Stimulated activated CD4-positive, alpha-beta T cell treated with anti-CD3 and anti-CD28 coated beads, Interleukin-12 subunit alpha, Interleukin-12 subunit beta, amount 100 ng/mL, for 24 hours (primary cell): ENCODE results near the gene OXCT2.

Experiments used
- DNase-seq, 2 experiments: peaks; one replicate each; pipeline ENCODE4 v3.0.0-alpha.2; 2020; ENCODE audit warnings: low read depth in 2 of 2

The OXCT2 gene

DNA sequence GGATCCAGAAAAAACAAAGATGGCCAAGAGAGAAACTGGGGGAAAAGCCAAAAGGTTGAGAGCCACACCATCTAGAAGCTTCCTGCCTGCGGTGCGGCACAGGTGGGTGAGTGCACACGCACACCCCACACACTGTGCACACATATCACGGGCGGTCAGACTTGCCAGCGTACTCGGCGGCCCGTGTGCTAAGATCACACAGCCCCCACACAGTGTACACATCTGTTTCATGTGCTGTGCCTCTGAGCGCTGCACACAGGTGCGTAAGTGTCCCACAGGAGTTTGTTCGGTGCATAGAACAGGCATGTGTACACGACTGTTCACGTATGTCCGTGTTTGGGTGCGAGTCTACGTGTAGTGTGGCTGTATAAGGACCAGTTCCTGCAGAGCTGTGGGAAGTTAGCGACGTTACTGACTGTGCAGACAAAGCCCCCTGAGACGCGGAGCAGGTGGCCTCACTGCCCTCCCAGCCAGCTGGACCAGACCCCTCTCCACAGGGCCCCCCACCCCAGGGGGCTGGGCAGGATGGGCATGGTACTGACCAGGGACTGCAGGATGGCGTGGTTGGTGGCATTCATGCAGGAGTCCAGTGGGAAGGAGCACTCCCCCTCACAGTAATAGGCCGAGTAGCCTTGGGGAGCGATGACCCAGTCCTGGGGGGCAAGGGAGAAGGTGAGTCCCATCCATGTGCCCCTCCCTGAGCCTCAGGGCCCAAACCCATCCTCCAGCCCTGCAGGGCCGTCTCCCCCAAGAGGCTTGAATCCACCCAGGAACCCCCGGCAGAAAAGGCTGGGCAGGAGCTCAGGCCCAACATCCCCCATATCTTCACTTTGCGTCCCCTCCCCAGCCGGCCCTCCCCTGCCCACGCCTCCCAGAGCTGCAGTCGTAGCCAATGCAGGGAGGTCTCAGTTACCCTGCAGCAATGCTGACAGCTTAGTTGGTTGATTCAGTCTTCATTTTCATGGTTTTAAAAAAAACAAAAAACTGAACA is 8.3 kb downstream of the OXCT2 start:
- no peak for DNase-seq

DNA sequence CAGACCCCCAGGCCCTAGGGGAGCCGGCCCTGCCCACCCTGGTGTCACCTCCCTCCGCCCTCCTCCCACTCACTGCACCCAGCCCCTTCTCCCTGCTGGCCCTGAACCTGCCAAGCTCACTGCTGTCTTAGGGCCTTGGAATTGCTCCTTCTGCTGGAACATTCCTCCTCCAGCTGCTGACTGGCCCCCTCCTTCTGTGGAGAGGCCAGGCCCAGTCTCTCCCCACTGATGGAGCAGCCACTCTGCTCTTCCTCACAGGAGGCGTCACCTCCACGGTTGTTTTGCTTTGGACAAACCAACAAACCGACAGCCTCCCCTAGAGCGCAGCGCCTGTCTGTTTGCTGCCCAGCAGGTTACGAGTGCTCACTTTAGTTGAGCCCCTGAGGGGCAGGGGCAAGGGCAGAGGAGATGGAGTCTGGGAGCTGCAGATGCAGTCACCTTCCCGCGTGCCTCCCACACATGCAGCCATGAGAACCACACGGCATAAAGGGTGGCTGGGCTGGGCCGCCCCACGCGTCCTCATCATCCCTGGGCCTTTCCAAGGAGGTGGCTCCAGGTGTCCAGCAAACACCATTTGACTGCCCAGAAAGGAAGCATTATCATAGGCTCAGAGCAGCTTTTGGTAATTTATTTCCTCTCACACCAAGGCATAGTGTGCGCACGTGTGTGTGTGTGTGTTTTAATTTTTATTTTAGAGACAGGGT is 9.4 kb downstream of the OXCT2 start:
- no peak for DNase-seq

- no peak for DNase-seq
These were observed 10.1 kb downstream of the OXCT2 start for GRCh38 chr1:39761016-39761415.

DNA sequence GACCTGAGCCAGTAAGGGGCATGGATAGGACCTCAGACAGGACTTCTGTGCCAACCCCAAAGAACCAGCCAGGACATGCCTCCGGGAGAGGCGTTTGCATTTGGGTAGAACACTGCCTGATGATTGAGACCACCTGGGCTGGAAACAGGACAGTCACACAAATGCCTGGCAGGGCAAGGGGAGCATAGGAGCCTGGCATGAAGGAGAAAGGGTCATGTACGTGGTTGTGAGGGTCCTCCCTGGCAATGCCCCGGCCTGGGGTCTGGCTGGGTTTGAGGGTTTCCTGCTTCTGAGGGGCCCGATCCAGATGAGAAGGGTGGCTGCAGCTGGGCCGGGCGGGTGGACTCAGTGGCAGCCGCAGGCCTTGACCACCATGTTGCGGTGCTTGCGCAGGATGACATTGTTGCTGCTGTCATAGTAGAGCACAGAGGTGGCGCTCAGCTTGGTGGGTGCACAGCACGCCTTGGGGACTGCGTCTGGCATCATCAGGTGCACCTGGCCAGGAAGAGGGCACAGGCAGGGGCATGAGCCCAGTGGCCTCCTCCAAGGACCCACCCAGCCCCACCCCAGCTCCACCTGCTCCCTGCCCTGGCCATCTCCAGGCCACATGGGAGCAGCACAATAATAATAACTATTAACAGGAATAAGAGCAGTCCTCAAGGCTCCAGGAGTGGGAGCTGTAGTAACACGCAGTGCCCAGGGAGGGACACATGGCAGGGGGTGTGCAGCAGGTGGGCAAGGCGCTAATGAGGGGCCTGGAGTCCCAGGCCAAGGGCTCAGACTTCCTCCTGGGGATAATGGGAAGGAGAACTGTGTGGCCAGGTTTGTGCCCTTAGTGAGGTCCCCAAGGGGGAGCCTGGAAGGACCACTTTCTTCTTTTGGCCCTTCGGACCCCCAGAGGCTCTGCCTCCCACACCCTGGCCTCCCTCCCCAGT is 10.8 kb downstream of the OXCT2 start:
- DNase-seq: no peak

DNA sequence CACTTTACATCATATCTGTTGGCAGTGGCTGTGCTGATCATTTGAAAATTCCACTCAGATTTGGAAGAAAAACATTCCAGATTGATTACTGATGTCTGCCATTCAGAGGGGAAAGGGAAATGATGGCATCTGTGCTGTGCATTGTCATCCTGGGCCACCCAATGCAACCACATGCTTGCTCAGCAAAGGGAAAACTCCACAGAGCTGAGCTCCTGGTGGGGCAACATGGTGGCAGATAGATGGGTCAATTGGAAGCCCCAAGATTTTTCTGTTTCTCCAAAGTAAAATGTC is 11.8 kb downstream of the OXCT2 start:
- DNase-seq: no peak

GRCh38 chr1:39758556-39759435 is 12.4 kb downstream of the OXCT2 start:
- DNase-seq: no peak

DNA sequence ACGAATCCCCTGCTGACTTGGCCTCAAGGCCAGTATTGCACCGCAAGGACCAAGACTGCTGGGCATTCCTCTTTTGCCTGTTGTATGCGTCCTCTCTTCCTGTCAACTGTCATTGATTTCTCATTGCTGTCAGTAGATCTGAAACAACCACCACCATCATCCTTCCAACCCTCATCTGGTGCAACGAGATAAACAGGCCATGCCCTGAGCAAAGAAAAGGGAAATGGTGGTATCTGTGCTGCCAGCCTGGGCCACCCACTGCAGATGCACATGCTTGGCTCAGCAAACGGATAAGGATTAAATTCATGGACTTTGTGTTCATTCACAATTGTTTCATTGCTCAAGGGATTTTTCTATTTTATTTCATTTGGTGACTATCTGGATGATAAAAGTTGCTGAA is 13.6 kb downstream of the OXCT2 start:
- no peak for DNase-seq

GRCh38 chr1:39755965-39756659 is 15.0 kb downstream of the OXCT2 start:
- DNase-seq: no peak

- no peak for DNase-seq
These were observed 16.1 kb downstream of the OXCT2 start for GRCh38 chr1:39754906-39755504.

DNA sequence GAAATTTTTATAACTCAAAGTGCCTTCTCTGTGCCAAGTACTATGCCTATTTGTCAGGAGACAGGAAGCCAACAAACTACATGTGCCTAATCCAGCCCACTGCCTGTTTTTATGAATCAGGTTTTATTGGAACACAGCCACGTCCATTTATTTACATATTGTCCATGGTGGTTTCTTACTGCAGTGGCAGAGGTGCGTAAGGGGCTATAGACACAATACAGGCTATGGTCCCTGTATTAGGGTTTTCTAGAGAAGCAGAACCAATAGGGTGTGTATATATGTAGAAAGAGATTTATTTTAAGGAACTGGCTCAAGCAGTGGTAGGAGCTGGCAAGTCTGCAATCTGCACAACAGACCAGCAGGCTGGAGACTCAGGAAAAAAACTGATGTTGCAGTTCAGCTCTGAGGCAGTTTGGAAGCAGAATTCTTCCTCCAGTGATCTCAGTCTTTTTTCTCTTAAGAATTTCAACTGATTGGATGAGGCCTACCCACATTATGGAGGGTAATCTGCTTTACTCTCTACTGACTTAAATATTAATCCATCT is 17.1 kb downstream of the OXCT2 start:
- DNase-seq: no peak

DNA sequence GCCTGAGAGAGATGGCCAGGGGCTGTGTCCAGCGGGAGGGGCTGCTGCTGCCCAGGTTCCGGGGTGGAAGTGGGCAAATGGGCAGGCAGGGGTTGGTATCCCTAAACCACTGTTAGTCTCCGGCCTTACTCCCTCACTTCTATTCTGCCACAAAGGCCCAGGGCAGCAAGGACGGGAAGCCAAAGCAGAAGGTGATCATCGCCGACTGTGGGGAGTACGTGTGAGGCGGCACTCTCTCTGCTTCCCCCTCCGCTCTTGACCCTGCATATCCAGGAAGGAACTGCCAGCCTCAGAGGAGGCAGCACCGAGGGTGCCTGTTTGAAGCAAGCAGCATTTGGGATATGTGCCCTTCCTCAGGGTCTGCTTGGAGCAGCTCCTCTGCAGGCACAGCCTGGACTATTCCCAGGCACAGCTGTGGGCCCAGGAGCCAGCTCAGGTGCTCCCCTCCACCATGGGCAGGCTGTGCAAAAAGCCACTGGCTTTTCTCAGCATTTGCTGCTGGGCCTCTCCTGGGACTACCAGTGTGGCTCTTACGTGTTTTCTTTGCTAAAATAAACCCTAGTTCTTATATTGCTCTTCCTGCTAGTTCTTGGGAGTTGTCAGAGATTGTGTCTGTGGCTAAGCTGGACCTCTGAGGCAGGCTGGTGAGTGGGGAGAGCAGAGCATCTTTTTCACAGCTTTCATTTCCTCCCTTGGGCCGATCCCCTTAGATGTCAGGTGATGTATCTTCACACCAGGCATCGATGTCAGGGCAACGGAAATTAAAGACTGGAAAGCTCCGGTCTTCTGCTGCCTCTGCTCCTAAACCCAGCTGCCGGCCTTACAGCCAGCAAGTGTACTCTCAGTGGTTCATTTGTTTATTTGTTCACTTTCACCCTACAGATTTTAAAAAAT is 17.8 kb downstream of the OXCT2 start:
- no peak for DNase-seq

GRCh38 chr1:39752703-39753102 is 18.4 kb downstream of the OXCT2 start:
- DNase-seq: no peak

GRCh38 chr1:39751595-39751994 is 19.6 kb downstream of the OXCT2 start:
- no peak for DNase-seq

DNA sequence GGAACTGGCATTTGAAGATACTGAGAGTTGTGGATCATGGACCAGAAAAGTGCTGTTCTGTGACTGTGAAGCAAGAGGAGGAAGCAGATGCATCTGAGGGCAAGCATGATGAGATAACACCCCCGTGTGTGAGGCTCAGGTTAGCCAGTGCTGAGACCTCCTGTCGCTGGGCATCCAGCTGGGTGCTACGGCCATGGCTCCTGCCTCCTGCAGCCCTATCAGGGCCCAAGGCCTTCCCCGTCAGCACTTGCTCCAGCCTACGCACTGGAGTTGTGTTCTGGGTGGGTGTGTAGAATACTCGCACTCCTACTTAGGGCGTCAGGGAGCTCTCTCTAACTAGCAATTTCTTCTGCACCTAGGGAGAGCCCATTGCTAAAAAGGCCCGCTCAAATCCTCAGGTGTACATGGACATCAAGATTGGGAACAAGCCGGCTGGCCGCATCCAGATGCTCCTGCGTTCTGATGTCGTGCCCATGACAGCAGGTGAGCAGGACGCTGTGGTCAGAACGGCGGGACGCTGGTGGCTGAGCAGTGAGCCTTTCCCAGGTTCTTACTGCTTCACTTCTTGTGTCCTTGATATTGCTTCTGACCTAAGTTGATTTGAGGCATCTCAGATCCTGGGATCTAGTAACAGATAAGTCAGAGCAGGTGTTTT is 26.0 kb downstream of the OXCT2 start:
- no peak for DNase-seq

- DNase-seq: peak; percentile 95 to 99
These were observed 32.4 kb downstream of the OXCT2 start, which contains the start of gene PPIE for GRCh38 chr1:39738622-39739366. Gene PPIE, plus strand, starts transcription at chr1:39738882. Its CDS starts 19 bp downstream, at chr1:39738901.

DNA sequence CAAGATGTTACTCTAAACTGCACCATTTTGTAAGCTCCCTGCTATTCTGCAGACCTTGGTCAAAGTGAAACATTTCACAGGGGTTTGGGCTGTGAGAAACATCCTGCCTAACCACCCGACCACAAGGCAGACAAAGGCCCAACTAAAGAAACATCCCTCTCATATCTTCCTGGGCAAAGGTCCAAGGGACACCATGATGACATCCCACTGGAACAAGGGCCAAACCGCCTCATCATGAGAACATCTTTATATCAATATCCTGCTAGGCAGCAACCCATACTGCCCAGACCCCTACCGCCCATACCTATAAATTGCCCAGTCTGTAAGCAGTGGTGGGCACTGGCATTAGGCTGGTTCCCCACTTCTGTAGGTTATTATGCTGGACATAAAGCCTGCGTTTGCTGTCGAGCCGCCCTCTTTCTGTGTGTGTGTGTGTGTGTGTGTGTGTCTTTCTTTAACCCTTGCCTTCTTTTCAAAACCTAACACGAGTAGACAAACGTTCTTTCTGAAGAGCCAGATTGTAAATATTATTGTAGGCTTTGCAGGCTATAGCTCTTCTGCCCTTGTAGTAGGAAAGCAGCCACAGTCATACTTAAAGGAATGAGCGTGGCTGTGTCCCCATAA is 33.5 kb downstream of the OXCT2 start:
- DNase-seq: no peak

GRCh38 chr1:39735731-39736130 is 35.4 kb downstream of the OXCT2 start:
- no peak for DNase-seq
